GM23338 (cell line): ENCODE data around the gene ZACN. TPM values are rescaled to one million over a fixed set of nuclear protein-coding genes. Genes with fewer than 3 reads are reported as not detected.

Experiments used
- ATAC-seq: fragments of 200-7000 bp; cut with Tn5 transposase; 3 replicates; pipeline ENCODE4 v1.9.1; 2020
- DNase-seq: peaks from one replicate; pipeline ENCODE4 v3.0.0-alpha.2; 2015; ENCODE audit warnings: low spot score
- H2AFZ ChIP-seq: fragments of 200-600 bp; sonication (generic); 2 replicates; pipeline ENCODE4 v1.8.0; 2016; ENCODE audit warnings: antibody characterized with exemption, mild to moderate bottlenecking, moderate library complexity
- H3F3A ChIP-seq: fragments of 200-600 bp; sonication (generic); replicated peaks from 2 replicates; pipeline ENCODE4 v1.8.0; 2017; ENCODE audit warnings: antibody characterized with exemption, mixed run types, low read depth
- H3K27ac ChIP-seq: fragments of 200-600 bp; sonication (generic); 2 replicates; pipeline ENCODE4 v1.6.1; 2016; ENCODE audit warnings: low read depth
- H3K27me3 ChIP-seq: fragments of 200-600 bp; sonication (generic); 2 replicates; pipeline ENCODE4 v1.8.0; 2016; ENCODE audit warnings: mild to moderate bottlenecking, mixed run types, moderate library complexity; ENCODE audit not compliant: insufficient read depth
- H3K36me3 ChIP-seq: fragments of 200-600 bp; sonication (generic); 2 replicates; pipeline ENCODE4 v1.8.0; 2016; ENCODE audit warnings: mild to moderate bottlenecking; ENCODE audit not compliant: insufficient read depth
- H3K4me1 ChIP-seq: fragments of 200-600 bp; sonication (generic); 2 replicates; pipeline ENCODE4 v1.8.0; 2016; ENCODE audit warnings: mild to moderate bottlenecking, moderate library complexity; ENCODE audit not compliant: insufficient read depth
- H3K4me2 ChIP-seq: fragments of 200-600 bp; sonication (generic); 2 replicates; pipeline ENCODE4 v1.7.1; 2017; ENCODE audit warnings: mixed run types
- H3K4me3 ChIP-seq: fragments of 200-600 bp; sonication (generic); 2 replicates; pipeline ENCODE4 v1.6.1; 2016; ENCODE audit warnings: mixed run types
- H3K79me2 ChIP-seq: fragments of 200-600 bp; sonication (generic); replicated peaks from 2 replicates; pipeline ENCODE4 v1.8.0; 2017; ENCODE audit warnings: mild to moderate bottlenecking; ENCODE audit not compliant: insufficient read depth
- H3K9me2 ChIP-seq: fragments of 200-600 bp; sonication (generic); 2 replicates; pipeline ENCODE4 v1.8.0; 2017; ENCODE audit not compliant: insufficient read depth
- H4K20me1 ChIP-seq: fragments of 200-600 bp; sonication (generic); replicated peaks from 2 replicates; pipeline ENCODE4 v1.8.0; 2017; ENCODE audit warnings: mild to moderate bottlenecking; ENCODE audit not compliant: insufficient read depth
- H3K27ac Mint-ChIP-seq: 2 replicates; pipeline ENCODE4 v1.8.0; 2020; ENCODE audit warnings: inconsistent platforms, mild to moderate bottlenecking, moderate library complexity, mixed read lengths
- H3K27me3 Mint-ChIP-seq: 3 replicates; pipeline ENCODE4 v1.8.0; 2022; ENCODE audit warnings: low read depth, mild to moderate bottlenecking, moderate library complexity, mixed read lengths, inconsistent platforms; ENCODE audit not compliant: insufficient read depth, poor library complexity
- H3K36me3 Mint-ChIP-seq: 3 replicates; pipeline ENCODE4 v1.8.0; 2021; ENCODE audit warnings: low read depth, mild to moderate bottlenecking, inconsistent platforms, moderate library complexity, mixed read lengths
- H3K4me1 Mint-ChIP-seq: 3 replicates; pipeline ENCODE4 v1.8.0; 2020; ENCODE audit warnings: mild to moderate bottlenecking, inconsistent platforms, mixed read lengths
- H3K4me3 Mint-ChIP-seq: 3 replicates; pipeline ENCODE4 v1.8.0; 2021; ENCODE audit warnings: moderate library complexity, mild to moderate bottlenecking, inconsistent platforms, mixed read lengths
- H3K9me3 Mint-ChIP-seq: 3 replicates; pipeline ENCODE4 v1.8.0; 2020; ENCODE audit warnings: moderate library complexity, mild to moderate bottlenecking, inconsistent platforms, mixed read lengths
- CTCF ChIP-seq, 2 experiments: fragments of 200-600 bp in 1 of 2; sonication (generic) in 1 of 2; conservative IDR thresholded peaks; 2 replicates each; pipeline versions ENCODE4 v1.5.1 to v1.6.1; 2016 to 2017; ENCODE audit warnings: antibody characterized with exemption in 2 of 2, low read depth in 2 of 2, mild to moderate bottlenecking in 2 of 2, moderate library complexity in 1 of 2
- EZH2 ChIP-seq: fragments of 200-600 bp; sonication (generic); IDR thresholded peaks from one replicate; pipeline ENCODE4 v1.8.0; 2017; ENCODE audit warnings: antibody characterized with exemption, mild to moderate bottlenecking, low read depth; ENCODE audit not compliant: unreplicated experiment
- EZH2phosphoT487 ChIP-seq: fragments of 200-600 bp; sonication (generic); IDR thresholded peaks from one replicate; pipeline ENCODE4 v1.8.1; 2018; ENCODE audit warnings: antibody characterized with exemption; ENCODE audit not compliant: unreplicated experiment
- JUNB ChIP-seq: IDR thresholded peaks from one replicate; pipeline ENCODE4 v1.6.1; 2016; ENCODE audit warnings: antibody characterized with exemption; ENCODE audit not compliant: unreplicated experiment
- NANOG ChIP-seq: IDR thresholded peaks from 2 replicates; pipeline ENCODE4 v1.6.1; 2016; ENCODE audit warnings: antibody characterized with exemption, borderline replicate concordance
- STAT1 ChIP-seq: IDR thresholded peaks from one replicate; pipeline ENCODE4 v1.6.1; 2016; ENCODE audit warnings: antibody characterized with exemption; ENCODE audit not compliant: unreplicated experiment
- polyA plus RNA-seq: library from polyadenylated mRNA; unstranded; fragments of >200 nt; fragmentation: Nextera tagmentation; extraction: Ambion mirVana; gene quantifications from 2 replicates; pipeline ENCODE4 v1.2.1, GENCODE V29; 2016
- total RNA-seq: library from RNA; depleted of rRNA; stranded (reverse); fragments of >200 nt; shearing (Covaris generic); gene quantifications from 2 replicates; pipeline ENCODE4 v1.2.3, GENCODE V29; 2014
- TF ChIP-seq, protein P1 (sequence below): IDR thresholded peaks from one replicate; pipeline ENCODE4 v1.6.1; 2018; ENCODE audit warnings: antibody characterized with exemption; ENCODE audit not compliant: unreplicated experiment

The ZACN gene
- total and polyA plus RNA-seq, 2 experiments from 2014 or later = 0.47 TPM; not detected in 1

- Histone ChIP-seq H3K9me2 (no peaks in the 10 kb centered on the region), H3K27me3 (peaks cover 69% of the 10 kb centered on the region), H4K20me1 (peaks cover 12% of the 10 kb centered on the region), H3K4me3 (peak within 1 kb of the TSS; percentile 66), H3K4me1 (peaks cover 37% of the 10 kb centered on the region), H3K36me3 (no peaks in the 10 kb centered on the region), H3F3A (peaks cover 28% of the 10 kb centered on the region), H2AFZ (peak within 1 kb of the TSS; percentile 98), H3K4me2 (peak within 1 kb of the TSS; percentile 93), H3K79me2 (peaks cover 25% of the 10 kb centered on the region), H3K27ac (no peak within 1 kb of the TSS)
- H3K27me3 Mint-ChIP-seq = peaks cover 70% of the 10 kb centered on the region
- H3K4me3 Mint-ChIP-seq = peak within 1 kb of the TSS; percentile 76
- DNase-seq = peak; percentile 80
- no peak within 1 kb of the TSS for H3K27ac Mint-ChIP-seq
- peaks cover 45% of the 10 kb centered on the region for H3K4me1 Mint-ChIP-seq
- H3K9me3 Mint-ChIP-seq = no peaks in the 10 kb centered on the region; the same call in 1 of the 3 replicates
- TF ChIP-seq STAT1 = no peak
- peak; percentile 87 for TF ChIP-seq EZH2
- peak; percentile 17 for ATAC-seq
- H3K36me3 Mint-ChIP-seq = no peaks in the 10 kb centered on the region; the same call in 1 of the 3 replicates
These were observed 4.3 kb upstream of the ZACN start, which contains the start of gene GALR2 for GRCh38 chr17:76074390-76075363. Gene GALR2, plus strand, starts transcription at chr17:76074781. Its CDS starts 103 bp downstream, at chr17:76074884.

DNA sequence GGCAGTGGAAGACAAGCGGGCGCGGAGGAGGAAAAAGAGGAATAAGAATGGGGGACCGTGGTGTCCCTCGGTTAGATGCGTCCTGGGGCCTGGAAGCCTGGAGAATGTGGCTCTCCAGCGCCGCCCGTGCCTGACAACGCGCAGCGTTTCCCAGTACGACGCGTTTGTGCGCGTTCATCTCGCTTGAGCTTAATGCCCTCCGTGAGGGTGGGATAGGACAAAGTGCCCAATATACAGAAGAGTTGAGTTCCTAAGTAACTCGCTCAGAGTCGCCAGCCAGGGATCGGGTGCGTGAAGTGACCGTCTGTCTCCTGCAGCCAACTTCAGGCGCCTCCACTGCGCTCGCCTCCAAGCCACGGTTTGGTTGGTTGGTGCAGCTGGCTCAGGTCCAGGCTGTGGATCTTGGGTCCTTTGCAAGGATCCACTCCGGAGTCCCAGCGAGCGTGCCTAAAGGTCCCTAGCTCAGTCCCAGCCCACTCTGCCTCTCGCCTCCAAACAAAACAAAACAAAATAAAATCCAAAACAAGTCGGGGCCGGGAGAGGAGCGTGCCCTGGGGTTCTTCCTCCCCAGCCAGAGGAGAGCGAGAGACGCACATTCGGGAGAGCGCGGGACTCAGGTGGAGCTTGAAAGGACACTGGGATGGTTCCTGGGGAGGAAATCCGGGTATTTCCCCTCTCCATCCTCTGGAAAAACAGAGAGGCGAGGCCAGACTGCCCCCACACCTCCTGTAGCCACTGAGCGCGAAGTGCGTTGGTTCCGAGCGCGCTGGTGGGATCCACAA lies 3.4 kb upstream of the ZACN start:
- ATAC-seq (peak; percentile 19), DNase-seq (peak; percentile 85)
- H3K9me2 ChIP-seq = no peaks in the 10 kb centered on the region
- Mint-ChIP-seq H3K27me3 (peaks cover 79% of the 10 kb centered on the region), H3K9me3 (no peaks in the 10 kb centered on the region; the same call in 1 of the 3 replicates), H3K4me3 (peak overlapping the region; percentile 76), H3K27ac (no peak overlapping the region), H3K36me3 (no peaks in the 10 kb centered on the region; the same call in 2 of the 3 replicates), H3K4me1 (peaks cover 52% of the 10 kb centered on the region)
- 0 out of 2 replicates have a peak, but pooled peaks cover 13% of the 10 kb centered on the region for H4K20me1 ChIP-seq
- H3K27ac ChIP-seq = no peak overlapping the region
- peaks cover 16% of the 10 kb centered on the region for H3K79me2 ChIP-seq
- peaks cover 71% of the 10 kb centered on the region for H3K27me3 ChIP-seq
- H3K4me3 ChIP-seq = peak overlapping the region; percentile 66
- H3K36me3 ChIP-seq = no peaks in the 10 kb centered on the region
- peaks cover 28% of the 10 kb centered on the region for H3F3A ChIP-seq
- peaks cover 46% of the 10 kb centered on the region for H3K4me1 ChIP-seq
- TF ChIP-seq CTCF (conservative IDR thresholded peaks at IDR 0.05; ENCODE audit: low read depth in 2 of 2) (peak; percentile 37 to 63), JUNB (no peak), EZH2phosphoT487 (no peak), EZH2 (peak; percentile 45), NANOG (no peak)
- TF ChIP-seq, protein P1, sequence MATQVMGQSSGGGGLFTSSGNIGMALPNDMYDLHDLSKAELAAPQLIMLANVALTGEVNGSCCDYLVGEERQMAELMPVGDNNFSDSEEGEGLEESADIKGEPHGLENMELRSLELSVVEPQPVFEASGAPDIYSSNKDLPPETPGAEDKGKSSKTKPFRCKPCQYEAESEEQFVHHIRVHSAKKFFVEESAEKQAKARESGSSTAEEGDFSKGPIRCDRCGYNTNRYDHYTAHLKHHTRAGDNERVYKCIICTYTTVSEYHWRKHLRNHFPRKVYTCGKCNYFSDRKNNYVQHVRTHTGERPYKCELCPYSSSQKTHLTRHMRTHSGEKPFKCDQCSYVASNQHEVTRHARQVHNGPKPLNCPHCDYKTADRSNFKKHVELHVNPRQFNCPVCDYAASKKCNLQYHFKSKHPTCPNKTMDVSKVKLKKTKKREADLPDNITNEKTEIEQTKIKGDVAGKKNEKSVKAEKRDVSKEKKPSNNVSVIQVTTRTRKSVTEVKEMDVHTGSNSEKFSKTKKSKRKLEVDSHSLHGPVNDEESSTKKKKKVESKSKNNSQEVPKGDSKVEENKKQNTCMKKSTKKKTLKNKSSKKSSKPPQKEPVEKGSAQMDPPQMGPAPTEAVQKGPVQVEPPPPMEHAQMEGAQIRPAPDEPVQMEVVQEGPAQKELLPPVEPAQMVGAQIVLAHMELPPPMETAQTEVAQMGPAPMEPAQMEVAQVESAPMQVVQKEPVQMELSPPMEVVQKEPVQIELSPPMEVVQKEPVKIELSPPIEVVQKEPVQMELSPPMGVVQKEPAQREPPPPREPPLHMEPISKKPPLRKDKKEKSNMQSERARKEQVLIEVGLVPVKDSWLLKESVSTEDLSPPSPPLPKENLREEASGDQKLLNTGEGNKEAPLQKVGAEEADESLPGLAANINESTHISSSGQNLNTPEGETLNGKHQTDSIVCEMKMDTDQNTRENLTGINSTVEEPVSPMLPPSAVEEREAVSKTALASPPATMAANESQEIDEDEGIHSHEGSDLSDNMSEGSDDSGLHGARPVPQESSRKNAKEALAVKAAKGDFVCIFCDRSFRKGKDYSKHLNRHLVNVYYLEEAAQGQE = no peak
- H2AFZ ChIP-seq = peak overlapping the region; percentile 98
- peak overlapping the region; percentile 93 for H3K4me2 ChIP-seq
